Measurements from ENCODE around the gene HIVEP3.

HIVEP3 gene

DNA sequence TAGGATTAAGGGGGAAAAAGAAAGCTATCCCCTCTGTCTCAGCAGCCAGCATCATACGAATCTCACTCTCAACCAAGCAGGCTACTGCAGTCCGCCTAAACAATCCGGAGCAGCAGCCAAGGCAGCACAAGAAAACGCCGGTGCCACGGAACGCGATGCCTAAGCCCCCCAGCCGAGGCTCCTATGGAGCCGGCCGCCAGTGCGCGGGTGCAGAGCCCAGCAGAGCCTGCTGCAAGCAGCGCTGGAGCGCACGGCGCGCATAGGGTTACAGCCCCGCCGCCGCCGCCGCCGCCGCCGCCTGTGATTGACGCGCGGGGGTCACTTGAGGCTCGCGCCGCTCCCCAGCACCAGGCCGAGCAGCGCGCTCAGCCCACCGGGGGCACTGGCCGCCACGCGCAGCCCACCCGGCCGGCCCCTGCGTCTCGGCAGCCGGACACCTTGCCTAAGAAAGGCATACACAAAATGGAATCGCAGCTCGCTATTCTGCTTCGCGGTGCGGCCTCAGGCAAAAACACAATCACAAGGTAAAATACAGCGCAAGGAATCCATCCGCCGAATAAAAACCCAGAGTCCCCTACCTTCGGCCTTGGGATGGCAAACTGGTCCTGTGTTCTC is 780 bp downstream of the HIVEP3 start (continued):
- TF ChIP-seq ZNF404 (tag by site-specific recombination; IDR thresholded peaks at IDR 0.05) (no peak), ZBTB8A (tag by site-specific recombination; IDR thresholded peaks at IDR 0.05) (no peak), ZNF660 (tag by site-specific recombination; IDR thresholded peaks at IDR 0.05) (peak; percentile 61; the same call in 1 of the 2 replicates), ZXDB (tag by site-specific recombination; IDR thresholded peaks at IDR 0.05) (0 out of 2 replicates have a peak, but pooled peaks have one; percentile 19), ZBTB10 (tag by site-specific recombination; IDR thresholded peaks at IDR 0.05) (no peak), ZBTB6 (tag by site-specific recombination; IDR thresholded peaks at IDR 0.05) (peak; percentile 77; the same call in 1 of the 2 replicates), ZNF133 (tag by site-specific recombination; IDR thresholded peaks at IDR 0.05) (no peak), ZNF514 (tag by site-specific recombination; IDR thresholded peaks at IDR 0.05) (no peak), ZNF580 (tag by site-specific recombination; IDR thresholded peaks at IDR 0.05) (peak; percentile 44; the same call in 1 of the 2 replicates), ZFP37 (tag by site-specific recombination; IDR thresholded peaks at IDR 0.05) (no peak)
- TF ChIP-seq, protein P1, sequence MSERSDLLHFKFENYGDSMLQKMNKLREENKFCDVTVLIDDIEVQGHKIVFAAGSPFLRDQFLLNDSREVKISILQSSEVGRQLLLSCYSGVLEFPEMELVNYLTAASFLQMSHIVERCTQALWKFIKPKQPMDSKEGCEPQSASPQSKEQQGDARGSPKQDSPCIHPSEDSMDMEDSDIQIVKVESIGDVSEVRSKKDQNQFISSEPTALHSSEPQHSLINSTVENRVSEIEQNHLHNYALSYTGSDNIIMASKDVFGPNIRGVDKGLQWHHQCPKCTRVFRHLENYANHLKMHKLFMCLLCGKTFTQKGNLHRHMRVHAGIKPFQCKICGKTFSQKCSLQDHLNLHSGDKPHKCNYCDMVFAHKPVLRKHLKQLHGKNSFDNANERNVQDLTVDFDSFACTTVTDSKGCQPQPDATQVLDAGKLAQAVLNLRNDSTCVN (tag by site-specific recombination; optimal IDR thresholded peaks at IDR 0.05) = peak; percentile 80

GRCh38 chr1:41917076-41917475 is 1.6 kb downstream of the HIVEP3 start:
- POLR2A ChIA-PET = interaction anchor here (1.5 kb wide), 1 partner anchor 39 kb away, joined by 4 read pairs; no protein-coding TSS in a partner anchor
- H3K9me3 ChIP-seq (ENCODE audit: control insufficient read depth, insufficient read depth, low read depth, low read length) = no peaks in the 10 kb centered on the region
- H3K36me3 ChIP-seq (ENCODE audit: control insufficient read depth in 2 of 2, insufficient read depth in 1 of 2, low read length in 2 of 2) = no peaks in the 10 kb centered on the region
- H3K4me3 ChIP-seq (ENCODE audit: low read depth, low read length) = no peak overlapping the region
- H3K4me1 ChIP-seq (ENCODE audit: control insufficient read depth, insufficient read depth, low read length) = peaks cover 25% of the 10 kb centered on the region
- CTCF ChIA-PET = interaction anchor here (0.6 kb wide), 1 partner anchor 245 kb away, joined by 3 read pairs; no protein-coding TSS in a partner anchor
- H3K27ac ChIP-seq (ENCODE audit: extremely low read depth, low read depth, low read length) = no peak overlapping the region
- TF ChIP-seq PATZ1 (tag by site-specific recombination; IDR thresholded peaks at IDR 0.05) = no peak
- TF ChIP-seq ZNF184 (tag by site-specific recombination; IDR thresholded peaks at IDR 0.05) = no peak
- TF ChIP-seq ZNF560 (tag by site-specific recombination; IDR thresholded peaks at IDR 0.05; ENCODE audit: borderline replicate concordance) = no peak
- no peak for TF ChIP-seq YY2 (tag by site-specific recombination; IDR thresholded peaks at IDR 0.05)
- TF ChIP-seq MYNN (tag by site-specific recombination; IDR thresholded peaks at IDR 0.05; ENCODE audit: borderline replicate concordance) = no peak
- TF ChIP-seq SP3 (tag by site-specific recombination; IDR thresholded peaks at IDR 0.05) = no peak
- TF ChIP-seq ZNF37A (tag by site-specific recombination; IDR thresholded peaks at IDR 0.05) = no peak
- TF ChIP-seq ZNF76 (tag by site-specific recombination; IDR thresholded peaks at IDR 0.05; ENCODE audit: borderline replicate concordance, low read depth) = no peak
- no peak for TF ChIP-seq ZNF530 (tag by site-specific recombination; IDR thresholded peaks at IDR 0.05; ENCODE audit: low read depth)
- TF ChIP-seq ZNF362 (tag by site-specific recombination; IDR thresholded peaks at IDR 0.05) = no peak
- no peak for TF ChIP-seq TSHZ1 (tag by site-specific recombination; IDR thresholded peaks at IDR 0.05; ENCODE audit: borderline replicate concordance)

All from HEK293 (cell line).